Naive thymus-derived CD4-positive, alpha-beta T cell (primary cell): ENCODE results near the gene NAIF1. TPM values are rescaled to one million over a fixed set of nuclear protein-coding genes. Genes with fewer than 3 reads are reported as not detected.

ENCODE experiments used
- ATAC-seq: fragments of 150-1000 bp; cut with Tn5 transposase; 2 replicates; pipeline ENCODE4 v1.10.0; 2021; ENCODE audit warnings: mild to moderate bottlenecking, moderate library complexity
- CTCF ChIA-PET: fragments of 350-600 bp; sonication (Branson Sonifier 250); formaldehyde crosslinking; loops from one replicate; lab custom pipeline; 2021; ENCODE audit warnings: antibody characterized with exemption; lab: Charles Lee
- POLR2A ChIA-PET: fragments of 350-600 bp; sonication (Branson Sonifier 250); formaldehyde crosslinking; loops from one replicate; lab custom pipeline; 2021; ENCODE audit warnings: antibody characterized with exemption, inconsistent platforms; lab: Charles Lee
- DNase-seq, 9 donors: peaks; one replicate each; pipeline versions ENCODE4 v3.0.0 to v3.0.0-alpha.2; 2020 to 2022; ENCODE audit warnings: mixed read lengths in 1 of 9
- H3K27ac ChIP-seq: one replicate; pipeline ENCODE4 v1.7.0; 2013; ENCODE audit warnings: mild to moderate bottlenecking, low read depth, low read length, moderate library complexity
- H3K27me3 ChIP-seq, 2 donors: one replicate each; pipeline ENCODE4 v1.7.0; 2013; ENCODE audit warnings: low read length in 2 of 2, mild to moderate bottlenecking in 2 of 2, moderate library complexity in 2 of 2; ENCODE audit not compliant: control insufficient read depth in 2 of 2, insufficient read depth in 2 of 2
- H3K36me3 ChIP-seq, 3 experiments: 1 replicate in 2 of 3; 2 replicates in 1 of 3; pipeline ENCODE4 v1.7.0; 2013; ENCODE audit warnings: low read length in 3 of 3, mild to moderate bottlenecking in 3 of 3, moderate library complexity in 1 of 3; ENCODE audit not compliant: insufficient read depth in 3 of 3, control insufficient read depth in 2 of 3
- H3K4me1 ChIP-seq, 2 donors: one replicate each; pipeline ENCODE4 v1.7.0; 2013; ENCODE audit warnings: low read length in 2 of 2, mild to moderate bottlenecking in 2 of 2, moderate library complexity in 1 of 2; ENCODE audit not compliant: control insufficient read depth in 2 of 2, insufficient read depth in 2 of 2
- H3K4me3 ChIP-seq: 2 replicates; pipeline ENCODE4 v1.7.0; 2013; ENCODE audit warnings: mild to moderate bottlenecking, low read length
- H3K9me3 ChIP-seq, 3 experiments: 1 replicate in 2 of 3; 2 replicates in 1 of 3; pipeline ENCODE4 v1.7.0; 2013; ENCODE audit warnings: low read length in 3 of 3; ENCODE audit not compliant: control insufficient read depth in 2 of 3
- H3K27ac Mint-ChIP-seq, 9 donors: one replicate each; pipeline ENCODE4 v1.8.0; 2020 to 2022; ENCODE audit warnings: mixed read lengths in 9 of 9, mild to moderate bottlenecking in 8 of 9, moderate library complexity in 5 of 9, inconsistent platforms in 2 of 9
- H3K27me3 Mint-ChIP-seq, 5 donors: one replicate each; pipeline ENCODE4 v1.8.0; 2021 to 2022; ENCODE audit warnings: mixed read lengths in 5 of 5, mild to moderate bottlenecking in 1 of 5
- H3K36me3 Mint-ChIP-seq, 5 donors: one replicate each; pipeline ENCODE4 v1.8.0; 2020 to 2022; ENCODE audit warnings: mixed read lengths in 5 of 5, mild to moderate bottlenecking in 3 of 5, inconsistent platforms in 1 of 5
- H3K4me1 Mint-ChIP-seq, 7 donors: one replicate each; pipeline ENCODE4 v1.8.0; 2020 to 2022; ENCODE audit warnings: mixed read lengths in 7 of 7, mild to moderate bottlenecking in 3 of 7, inconsistent platforms in 1 of 7
- H3K4me3 Mint-ChIP-seq, 10 donors: one replicate each; pipeline ENCODE4 v1.8.0; 2020 to 2022; ENCODE audit warnings: mild to moderate bottlenecking in 10 of 10, mixed read lengths in 10 of 10, moderate library complexity in 6 of 10, inconsistent platforms in 2 of 10
- H3K9me3 Mint-ChIP-seq, 11 donors: one replicate each; pipeline ENCODE4 v1.8.0; 2020 to 2022; ENCODE audit warnings: mixed read lengths in 11 of 11, mild to moderate bottlenecking in 4 of 11, inconsistent platforms in 1 of 11, moderate library complexity in 1 of 11
- intact Hi-C, 2 donors: fragments of 100-400 bp; cut with micrococcal nuclease; formaldehyde crosslinking; loops; one replicate each; pipeline ENCODE4 v1.15.1; 2023
- polyA plus RNA-seq, 2 donors: library from polyadenylated mRNA; unstranded; fragments of 300-500 nt; fragmentation: Illumina TruSeq; gene quantifications; one replicate each; pipeline ENCODE4 v1.2.3, GENCODE V29; 2021
- total RNA-seq, 6 experiments: library from RNA in 5 of 6; stranded (reverse) in 5 of 6; gene quantifications; 1 replicate in 5 of 6; 2 replicates in 1 of 6; pipeline ENCODE4 v1.2.3 and lab custom pipeline; 2021 to 2026

The NAIF1 gene
- total and polyA plus RNA-seq, 7 experiments from 2014 or later = 8.6 to 14.8 (median 11.8) TPM

- Mint-ChIP-seq H3K9me3 (peaks cover 0 to 2% (median 0%) of the 10 kb centered on the region in 11 donors), H3K4me1 (peaks cover 28 to 55% (median 42%) of the 10 kb centered on the region in 7 donors), H3K4me3 (peak overlapping the region; percentile 21 to 88 (median 74)), H3K27ac (peak overlapping the region; percentile 45 to 90 (median 85)), H3K36me3 (peaks cover 0 to 21% (median 4%) of the 10 kb centered on the region in 5 donors), H3K27me3 (no peaks in the 10 kb centered on the region)
- Histone ChIP-seq H3K36me3 (peaks cover 0 to 7% (median 0%) of the 10 kb centered on the region in 3 experiments), H3K4me1 (peaks cover 25 to 45% of the 10 kb centered on the region in 2 donors), H3K27me3 (no peaks in the 10 kb centered on the region), H3K9me3 (no peaks in the 10 kb centered on the region), H3K4me3 (peak overlapping the region; percentile 33), H3K27ac (peak overlapping the region; percentile 45)
- DNase-seq = no peak
- POLR2A ChIA-PET = interaction anchor here (0.9 to 1.1 kb wide), 2 partner anchors 35 to 56 kb away, joined by 3 read pairs; no protein-coding TSS in a partner anchor
- ATAC-seq = peak; percentile 45
- intact Hi-C loops = loop anchor here in 1 of 2 donors (10.0 kb wide), 1 partner anchor 327 kb away; the partner anchor contains the start of gene TOR2A
- CTCF ChIA-PET = no interaction called here
These were observed 5.7 kb downstream of the NAIF1 start for GRCh38 chr9:128061275-128061960.

DNA sequence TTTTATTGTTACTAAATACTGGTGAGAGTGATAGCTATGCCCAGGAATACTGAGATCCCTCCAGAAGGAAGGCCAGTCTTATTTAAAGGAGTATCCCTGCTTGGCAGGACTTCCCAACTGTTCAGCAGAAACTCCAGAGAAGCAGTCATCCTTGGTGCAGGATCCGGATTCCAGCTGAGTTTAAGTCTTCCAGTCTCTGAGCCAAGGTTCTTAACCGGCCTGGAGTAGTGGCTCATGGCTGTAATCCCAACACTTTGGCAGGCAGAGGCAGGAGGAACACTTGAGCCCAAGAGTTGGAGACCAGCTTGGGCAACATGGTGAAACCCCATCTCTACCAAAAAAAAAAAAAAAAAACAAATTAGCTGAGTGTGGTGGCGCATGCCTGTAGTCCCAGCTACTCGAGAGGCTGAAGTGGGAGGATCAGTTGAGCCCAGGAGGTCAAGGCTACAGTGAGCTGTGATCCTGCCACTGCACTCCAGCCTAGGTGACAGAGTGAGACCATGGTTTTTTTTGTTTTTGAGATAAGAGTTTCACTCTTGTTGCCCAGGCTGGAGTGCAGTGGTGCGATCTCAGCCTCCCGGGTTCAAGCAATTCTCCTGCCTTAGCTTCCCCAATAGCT is 7.6 kb downstream of the NAIF1 start:
- no peak overlapping the region for H3K27ac Mint-ChIP-seq
- peaks cover 0 to 2% (median 0%) of the 10 kb centered on the region in 11 donors for H3K9me3 Mint-ChIP-seq
- intact Hi-C loops = no loop called here
- H3K9me3 ChIP-seq = no peaks in the 10 kb centered on the region
- no peak for DNase-seq
- H3K4me3 Mint-ChIP-seq = no peak overlapping the region
- peaks cover 0 to 13% (median 4%) of the 10 kb centered on the region in 5 donors for H3K36me3 Mint-ChIP-seq
- peaks cover 15 to 36% (median 27%) of the 10 kb centered on the region in 7 donors for H3K4me1 Mint-ChIP-seq
- H3K27me3 Mint-ChIP-seq = peaks cover 0 to 4% (median 0%) of the 10 kb centered on the region in 5 donors
- H3K36me3 ChIP-seq = peaks cover 0 to 7% (median 0%) of the 10 kb centered on the region in 3 experiments
- no peak for ATAC-seq
- H3K4me3 ChIP-seq = no peak overlapping the region
- H3K27ac ChIP-seq = no peak overlapping the region
- ChIA-PET POLR2A (interaction anchor here (0.6 to 1.1 kb wide), 5 partner anchors 8 to 332 kb away, joined by 3 to 5 read pairs (median 4); partner anchors contain the start of genes BBLN and NAIF1), CTCF (interaction anchor here (0.7 to 1.1 kb wide), 3 partner anchors 13 to 30 kb away, joined by 3 to 4 read pairs (median 3); no protein-coding TSS in a partner anchor)
- H3K27me3 ChIP-seq = no peaks in the 10 kb centered on the region
- peaks cover 7 to 26% of the 10 kb centered on the region in 2 donors for H3K4me1 ChIP-seq

DNA sequence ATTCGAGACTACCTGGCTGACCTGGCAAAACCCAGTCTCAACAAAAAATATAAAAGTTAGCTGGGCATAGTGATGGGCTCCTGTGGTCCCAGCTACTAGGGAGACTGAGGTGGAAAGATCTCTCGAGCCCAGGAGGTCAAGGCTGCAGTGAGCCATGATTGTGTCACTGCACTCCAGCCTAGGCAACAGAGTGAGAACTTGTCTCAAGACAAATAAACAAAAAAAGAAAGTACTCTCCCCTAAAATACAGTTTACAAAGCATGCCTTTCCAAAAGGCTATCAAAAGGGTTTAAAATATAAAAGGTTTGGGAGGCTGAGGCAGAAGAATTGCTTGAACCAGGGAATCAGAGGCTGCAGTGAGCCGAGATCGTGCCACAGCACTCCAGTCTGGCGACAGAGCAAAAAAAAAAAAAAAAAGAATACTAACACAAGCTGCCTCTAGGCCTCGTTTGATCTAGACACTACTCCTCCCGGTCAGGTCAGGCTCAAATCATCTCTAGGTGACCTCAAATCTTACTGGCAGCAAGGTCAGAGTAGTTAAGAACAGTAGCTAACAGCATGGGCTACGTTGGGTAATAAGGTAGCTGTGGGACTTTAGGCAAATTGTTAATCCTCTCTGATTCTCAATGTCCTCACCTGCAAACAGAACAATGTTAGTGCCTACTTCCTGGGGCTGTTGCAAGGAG is 9.3 kb downstream of the NAIF1 start:
- intact Hi-C loops = no loop called here
- ChIA-PET CTCF (no interaction called here), POLR2A (no interaction called here)
- Mint-ChIP-seq H3K9me3 (peaks cover 0 to 2% (median 0%) of the 10 kb centered on the region in 11 donors), H3K36me3 (peaks cover 0 to 8% (median 4%) of the 10 kb centered on the region in 5 donors), H3K4me3 (no peak overlapping the region), H3K27me3 (peaks cover 0 to 7% (median 0%) of the 10 kb centered on the region in 5 donors), H3K4me1 (peaks cover 15 to 25% (median 23%) of the 10 kb centered on the region in 7 donors), H3K27ac (peak overlapping the region in 1 of 9 donors; percentile 15)
- no peaks in the 10 kb centered on the region for H3K36me3 ChIP-seq
- no peak overlapping the region for H3K27ac ChIP-seq
- H3K27me3 ChIP-seq = no peaks in the 10 kb centered on the region
- H3K4me1 ChIP-seq = peaks cover 7 to 24% of the 10 kb centered on the region in 2 donors
- no peak overlapping the region for H3K4me3 ChIP-seq
- ATAC-seq (no peak), DNase-seq (no peak)
- no peaks in the 10 kb centered on the region for H3K9me3 ChIP-seq

DNA sequence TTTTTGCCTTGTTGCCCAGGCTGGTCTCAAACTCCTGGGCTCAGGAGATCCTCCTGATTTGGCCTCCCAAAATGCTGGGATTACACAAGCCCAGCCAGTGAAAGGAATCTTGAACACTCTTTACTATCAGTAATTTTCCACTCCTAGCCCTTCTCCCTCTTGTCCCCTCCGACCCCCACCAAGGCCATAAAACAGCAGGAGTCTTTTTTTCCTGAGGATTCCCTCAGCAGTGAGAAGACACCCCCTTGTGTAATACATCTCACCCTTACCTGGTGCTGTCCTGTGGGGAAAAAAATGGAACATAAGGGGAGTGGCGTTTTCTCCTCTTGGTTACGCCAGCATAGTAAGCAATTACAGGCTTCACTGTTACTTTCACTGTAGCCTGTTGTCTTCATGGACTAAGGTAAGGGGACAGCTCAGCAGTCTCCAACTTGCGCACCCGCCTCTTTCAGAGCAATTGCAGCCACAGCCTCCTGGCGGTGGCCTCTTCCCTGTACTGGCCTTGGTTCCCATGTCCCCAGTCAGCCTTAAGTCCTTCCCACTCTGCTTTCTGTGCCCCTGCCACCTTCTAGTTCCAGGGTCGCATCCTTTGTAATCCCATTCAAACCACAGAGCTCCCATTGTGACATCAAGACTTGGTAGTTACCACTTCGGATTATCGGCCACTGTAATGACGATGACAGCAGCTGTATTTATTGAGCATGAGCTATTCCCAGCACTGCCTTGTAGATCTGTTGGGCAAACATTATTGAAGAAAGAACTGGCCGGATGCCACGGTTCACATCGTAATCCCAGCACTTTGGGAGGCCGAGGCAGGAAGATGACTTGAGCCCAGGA is 10.0 kb downstream of the NAIF1 start:
- ATAC-seq (no peak), DNase-seq (no peak)
- no peaks in the 10 kb centered on the region for H3K9me3 ChIP-seq
- H3K27ac ChIP-seq = no peak overlapping the region
- CTCF ChIA-PET = no interaction called here
- Mint-ChIP-seq H3K4me1 (peaks cover 11 to 21% (median 15%) of the 10 kb centered on the region in 7 donors), H3K27me3 (peaks cover 0 to 7% (median 0%) of the 10 kb centered on the region in 5 donors), H3K9me3 (peaks cover 0 to 2% (median 0%) of the 10 kb centered on the region in 11 donors), H3K36me3 (peaks cover 0 to 6% (median 1%) of the 10 kb centered on the region in 5 donors), H3K27ac (peak overlapping the region in 1 of 9 donors; percentile 15), H3K4me3 (no peak overlapping the region)
- H3K36me3 ChIP-seq = no peaks in the 10 kb centered on the region
- intact Hi-C loops = no loop called here
- H3K27me3 ChIP-seq = no peaks in the 10 kb centered on the region
- H3K4me1 ChIP-seq = peaks cover 7 to 16% of the 10 kb centered on the region in 2 donors
- H3K4me3 ChIP-seq = no peak overlapping the region
- POLR2A ChIA-PET = no interaction called here

DNA sequence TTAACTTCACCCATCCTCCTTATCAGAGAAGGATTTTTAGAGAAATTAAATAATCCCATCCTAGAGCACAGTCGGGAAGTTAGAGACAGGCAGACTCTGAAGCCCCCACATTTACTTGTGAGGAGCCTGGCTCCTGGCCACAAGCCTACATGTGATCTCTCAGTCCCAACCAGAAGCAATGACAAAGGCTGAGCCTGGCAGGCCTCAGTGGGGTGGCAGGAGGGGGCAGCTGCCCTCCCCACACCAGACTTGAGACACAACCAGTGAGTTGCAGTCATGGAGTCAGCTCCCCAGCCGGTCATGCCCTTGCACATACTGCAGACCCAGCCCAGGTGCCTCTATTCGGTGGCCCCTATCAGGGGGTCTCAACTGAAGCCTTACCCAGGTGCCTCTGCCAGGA is 11.0 kb downstream of the NAIF1 start:
- H3K4me3 Mint-ChIP-seq = no peak overlapping the region
- H3K27me3 ChIP-seq = no peaks in the 10 kb centered on the region
- DNase-seq = no peak

More for the DNA sequence above, 11.0 kb downstream of the NAIF1 start:
- Histone ChIP-seq H3K9me3 (no peaks in the 10 kb centered on the region), H3K4me1 (peaks cover 4 to 7% of the 10 kb centered on the region in 2 donors), H3K4me3 (no peak overlapping the region), H3K27ac (no peak overlapping the region), H3K36me3 (no peaks in the 10 kb centered on the region)
- peaks cover 0 to 2% (median 0%) of the 10 kb centered on the region in 5 donors for H3K36me3 Mint-ChIP-seq
- peaks cover 0 to 2% (median 0%) of the 10 kb centered on the region in 11 donors for H3K9me3 Mint-ChIP-seq
- no peak overlapping the region for H3K27ac Mint-ChIP-seq
- CTCF ChIA-PET = interaction anchor here (0.8 kb wide), 1 partner anchor 145 kb away, joined by 3 read pairs; no protein-coding TSS in a partner anchor
- peaks cover 1 to 12% (median 5%) of the 10 kb centered on the region in 7 donors for H3K4me1 Mint-ChIP-seq
- peaks cover 0 to 7% (median 0%) of the 10 kb centered on the region in 5 donors for H3K27me3 Mint-ChIP-seq
- intact Hi-C loops = no loop called here
- no peak for ATAC-seq
- POLR2A ChIA-PET = interaction anchor here (1.0 kb wide), 1 partner anchor 9 kb away, joined by 5 read pairs; no protein-coding TSS in a partner anchor
